ENCODE results near the gene MAP7D2. TPM values are rescaled to one million over a fixed set of nuclear protein-coding genes. Genes with fewer than 3 reads are reported as not detected.

The MAP7D2 gene
- total and polyA plus RNA-seq, 2 donors from 2014 or later = 0.76 to 3.6 TPM

DNA sequence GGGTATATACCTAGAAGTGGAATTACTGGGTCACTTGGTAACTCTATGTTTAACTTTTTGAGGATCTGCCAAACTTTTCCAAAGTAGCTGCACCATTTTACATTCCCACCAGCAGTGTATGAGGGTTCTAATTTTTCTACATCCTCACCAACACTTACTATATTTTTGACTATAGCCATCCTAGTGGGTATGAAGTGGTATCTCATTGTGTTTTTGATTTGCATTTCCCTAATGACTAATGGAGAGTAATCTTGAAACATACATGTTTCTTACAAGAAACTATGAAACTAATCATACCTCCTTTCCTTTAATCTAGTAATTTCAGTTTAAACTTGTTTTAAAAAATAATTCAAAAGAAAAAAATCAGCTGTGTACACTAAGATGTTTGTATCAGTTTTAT, 143.7 kb downstream of the MAP7D2 start:
- no peak for DNase-seq
- intact Hi-C loops (cut with DNase I) = no loop called here
- Histone ChIP-seq H3K27me3 (ENCODE audit: control insufficient read depth, insufficient read depth, low read length) (no peaks in the 10 kb centered on the region), H3K4me3 (ENCODE audit: low read length in 3 of 3) (no peak overlapping the region), H3K9me3 (ENCODE audit: control insufficient read depth in 2 of 3, insufficient read depth in 1 of 3, low read length in 3 of 3) (peaks cover 0 to 4% (median 0%) of the 10 kb centered on the region in 3 donors), H3K36me3 (ENCODE audit: control insufficient read depth in 2 of 3, insufficient read depth in 3 of 3, low read length in 3 of 3) (no peaks in the 10 kb centered on the region), H3K4me1 (ENCODE audit: control insufficient read depth in 2 of 3, insufficient read depth in 2 of 3, low read depth in 1 of 3, low read length in 3 of 3) (no peaks in the 10 kb centered on the region), H3K9ac (ENCODE audit: low read length in 3 of 3) (no peak overlapping the region), H3K27ac (ENCODE audit: low read depth in 2 of 2, low read length in 2 of 2) (no peak overlapping the region)
- FAIRE-seq = peak; percentile 49
- TF ChIP-seq, protein P1, sequence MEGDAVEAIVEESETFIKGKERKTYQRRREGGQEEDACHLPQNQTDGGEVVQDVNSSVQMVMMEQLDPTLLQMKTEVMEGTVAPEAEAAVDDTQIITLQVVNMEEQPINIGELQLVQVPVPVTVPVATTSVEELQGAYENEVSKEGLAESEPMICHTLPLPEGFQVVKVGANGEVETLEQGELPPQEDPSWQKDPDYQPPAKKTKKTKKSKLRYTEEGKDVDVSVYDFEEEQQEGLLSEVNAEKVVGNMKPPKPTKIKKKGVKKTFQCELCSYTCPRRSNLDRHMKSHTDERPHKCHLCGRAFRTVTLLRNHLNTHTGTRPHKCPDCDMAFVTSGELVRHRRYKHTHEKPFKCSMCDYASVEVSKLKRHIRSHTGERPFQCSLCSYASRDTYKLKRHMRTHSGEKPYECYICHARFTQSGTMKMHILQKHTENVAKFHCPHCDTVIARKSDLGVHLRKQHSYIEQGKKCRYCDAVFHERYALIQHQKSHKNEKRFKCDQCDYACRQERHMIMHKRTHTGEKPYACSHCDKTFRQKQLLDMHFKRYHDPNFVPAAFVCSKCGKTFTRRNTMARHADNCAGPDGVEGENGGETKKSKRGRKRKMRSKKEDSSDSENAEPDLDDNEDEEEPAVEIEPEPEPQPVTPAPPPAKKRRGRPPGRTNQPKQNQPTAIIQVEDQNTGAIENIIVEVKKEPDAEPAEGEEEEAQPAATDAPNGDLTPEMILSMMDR (IDR thresholded peaks at IDR 0.05; ENCODE audit: borderline replicate concordance, extremely low read depth, insufficient read depth) = no peak

DNA sequence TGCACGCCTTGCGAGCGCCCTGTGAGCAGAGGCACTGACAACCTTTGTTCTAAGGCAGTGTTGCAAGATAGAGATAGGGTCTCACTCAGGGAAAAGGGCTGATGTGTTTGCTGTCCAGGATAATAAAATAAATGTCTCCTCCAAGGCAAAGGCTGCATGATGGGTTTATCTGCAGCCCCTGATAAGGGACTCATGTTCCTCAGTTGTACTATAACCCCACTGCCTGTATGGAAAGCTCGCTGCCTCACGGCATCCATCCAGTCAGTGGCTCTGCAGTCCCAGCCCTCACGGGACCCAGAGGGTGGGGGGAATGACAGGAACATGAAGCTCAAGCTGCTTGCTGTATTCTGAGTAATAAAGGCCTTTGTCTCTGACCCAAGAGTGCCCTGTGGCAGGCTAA, 148.4 kb downstream of the MAP7D2 start:
- FAIRE-seq = no peak
- Histone ChIP-seq H3K27me3 (ENCODE audit: control insufficient read depth, insufficient read depth, low read length) (peaks cover 4% of the 10 kb centered on the region), H3K9me3 (ENCODE audit: control insufficient read depth in 2 of 3, insufficient read depth in 1 of 3, low read length in 3 of 3) (no peaks in the 10 kb centered on the region), H3K4me3 (ENCODE audit: low read length in 3 of 3) (no peak overlapping the region), H3K27ac (ENCODE audit: low read depth in 2 of 2, low read length in 2 of 2) (no peak overlapping the region), H3K4me1 (ENCODE audit: control insufficient read depth in 2 of 3, insufficient read depth in 2 of 3, low read depth in 1 of 3, low read length in 3 of 3) (no peaks in the 10 kb centered on the region), H3K9ac (ENCODE audit: low read length in 3 of 3) (no peak overlapping the region), H3K36me3 (ENCODE audit: control insufficient read depth in 2 of 3, insufficient read depth in 3 of 3, low read length in 3 of 3) (peaks cover 0 to 4% (median 2%) of the 10 kb centered on the region in 3 donors)
- no peak for DNase-seq
- intact Hi-C loops (cut with DNase I) = no loop called here
- TF ChIP-seq, protein P1 (IDR thresholded peaks at IDR 0.05; ENCODE audit: borderline replicate concordance, extremely low read depth, insufficient read depth) = no peak

DNA sequence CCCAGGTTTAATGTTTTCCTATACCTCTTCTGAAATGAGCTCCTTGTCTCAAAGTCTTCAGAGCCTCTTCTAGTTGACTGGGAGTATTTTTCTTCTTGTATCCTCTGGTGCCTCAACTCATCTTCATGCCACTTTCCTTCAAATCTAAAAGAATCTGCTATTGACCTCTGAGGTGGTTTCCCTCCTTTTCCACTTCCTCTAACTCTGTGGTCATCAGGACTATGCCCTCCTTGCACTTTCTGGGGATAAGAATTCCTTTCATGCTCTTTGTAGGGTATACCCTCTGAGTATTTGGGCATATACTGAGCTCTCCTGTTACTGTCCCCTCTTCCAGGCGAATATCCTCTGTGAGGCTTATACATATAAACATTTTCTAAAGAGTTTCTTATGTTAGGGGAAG, 150.7 kb downstream of the MAP7D2 start:
- DNase-seq = no peak
- peaks cover 0 to 4% (median 2%) of the 10 kb centered on the region in 3 donors for H3K36me3 ChIP-seq (ENCODE audit: control insufficient read depth in 2 of 3, insufficient read depth in 3 of 3, low read length in 3 of 3)
- TF ChIP-seq, protein P1 (IDR thresholded peaks at IDR 0.05; ENCODE audit: borderline replicate concordance, extremely low read depth, insufficient read depth) = no peak
- H3K9ac ChIP-seq (ENCODE audit: low read length in 3 of 3) = no peak overlapping the region
- peaks cover 4% of the 10 kb centered on the region for H3K27me3 ChIP-seq (ENCODE audit: control insufficient read depth, insufficient read depth, low read length)
- intact Hi-C loops (cut with DNase I) = no loop called here
- no peaks in the 10 kb centered on the region for H3K4me1 ChIP-seq (ENCODE audit: control insufficient read depth in 2 of 3, insufficient read depth in 2 of 3, low read depth in 1 of 3, low read length in 3 of 3)
- no peak overlapping the region for H3K4me3 ChIP-seq (ENCODE audit: low read length in 3 of 3)
- no peak overlapping the region for H3K27ac ChIP-seq (ENCODE audit: low read depth in 2 of 2, low read length in 2 of 2)
- H3K9me3 ChIP-seq (ENCODE audit: control insufficient read depth in 2 of 3, insufficient read depth in 1 of 3, low read length in 3 of 3) = no peaks in the 10 kb centered on the region
- FAIRE-seq = no peak

Data from kidney (tissue), 14 donors.